Measurements from ENCODE around the gene EEF1AKMT3.

GRCh38 chr12:57758552-57759359, 13.7 kb upstream of the EEF1AKMT3 start:
- TF ChIP-seq CTBP1 (IDR thresholded peaks at IDR 0.05; ENCODE audit: borderline replicate concordance) (no peak), SP1 (IDR thresholded peaks at IDR 0.05) (no peak), BHLHE40 (IDR thresholded peaks at IDR 0.05; ENCODE audit: borderline replicate concordance) (no peak), FOXM1 (IDR thresholded peaks at IDR 0.05; ENCODE audit: borderline replicate concordance) (no peak)
